ENCODE results near the gene MAN1C1. TPM values are rescaled to one million over a fixed set of nuclear protein-coding genes. Genes with fewer than 3 reads are reported as not detected.
"Not testable (repeated sequence)": the region's sequence is repeated elsewhere in the genome, so short reads cannot be mapped to it uniquely, and the experiment has no call there.

MAN1C1 gene
- total and polyA plus RNA-seq, 2 donors (not counting 1 experiment from before 2014, with no cell fraction given) = 17.7 to 51.4 TPM

GRCh38 chr1:25697435-25698217 lies 81.0 kb downstream of the MAN1C1 start:
- TF ChIP-seq CTCF (conservative IDR thresholded peaks at IDR 0.05 in 1 of 2, IDR thresholded peaks at IDR 0.05 in 1 of 2; ENCODE audit: low read depth in 1 of 2, low read length in 2 of 2) (no peak), EZH2 (IDR thresholded peaks at IDR 0.05; ENCODE audit: low read length, missing control alignments) (no peak)
- Histone ChIP-seq H3K9ac (ENCODE audit: insufficient read depth, low read length) (no peak overlapping the region), H3K4me1 (ENCODE audit: control insufficient read depth, extremely low read depth, insufficient read depth, low read length) (peaks cover 39% of the 10 kb centered on the region)

GRCh38 chr1:25698252-25698651 lies 81.7 kb downstream of the MAN1C1 start:
- peaks cover 41% of the 10 kb centered on the region for H3K4me1 ChIP-seq (ENCODE audit: control insufficient read depth, extremely low read depth, insufficient read depth, low read length)
- no peak overlapping the region for H2AFZ ChIP-seq (ENCODE audit: low read length)
- peak in 1 of 2 donors; percentile 70 for DNase-seq (ENCODE audit: low read depth in 2 of 2)

More at GRCh38 chr1:25697435-25698217, 81.0 kb downstream of the MAN1C1 start:
- Histone ChIP-seq H3K36me3 (ENCODE audit: control insufficient read depth, insufficient read depth, low read length) (no peaks in the 10 kb centered on the region), H3K9me3 (ENCODE audit: control insufficient read depth, insufficient read depth, low read depth, low read length) (no peaks in the 10 kb centered on the region), H2AFZ (ENCODE audit: low read length) (no peak overlapping the region), H3K27me3 (ENCODE audit: control insufficient read depth, insufficient read depth, low read length) (no peaks in the 10 kb centered on the region), H3K4me3 (replicated peaks in 1 of 4; ENCODE audit: control extremely low read depth in 1 of 4, insufficient read depth in 1 of 4, low read depth in 3 of 4, low read length in 4 of 4) (no peak overlapping the region), H3K27ac (ENCODE audit: insufficient read depth, low read length) (no peak overlapping the region), H3K4me2 (ENCODE audit: extremely low read depth, insufficient read depth, low read length) (no peak overlapping the region), H3K79me2 (ENCODE audit: control insufficient read depth, insufficient read depth, low read length) (no peaks in the 10 kb centered on the region), H4K20me1 (ENCODE audit: control insufficient read depth, extremely low read depth, insufficient read depth, low read length) (no peaks in the 10 kb centered on the region)
- DNase-seq (ENCODE audit: low read depth in 2 of 2) = no peak

GRCh38 chr1:25699059-25699458 lies 82.5 kb downstream of the MAN1C1 start:
- H3K9me3 ChIP-seq (ENCODE audit: control insufficient read depth, insufficient read depth, low read depth, low read length); H3K9ac ChIP-seq (ENCODE audit: insufficient read depth, low read length); H2AFZ ChIP-seq (ENCODE audit: low read length); H3K4me3 ChIP-seq (replicated peaks in 1 of 4; ENCODE audit: control extremely low read depth in 1 of 4, insufficient read depth in 1 of 4, low read depth in 3 of 4, low read length in 4 of 4); H3K27me3 ChIP-seq (ENCODE audit: control insufficient read depth, insufficient read depth, low read length); DNase-seq (ENCODE audit: low read depth in 2 of 2); H3K79me2 ChIP-seq (ENCODE audit: control insufficient read depth, insufficient read depth, low read length); H3K4me2 ChIP-seq (ENCODE audit: extremely low read depth, insufficient read depth, low read length); H4K20me1 ChIP-seq (ENCODE audit: control insufficient read depth, extremely low read depth, insufficient read depth, low read length); H3K36me3 ChIP-seq (ENCODE audit: control insufficient read depth, insufficient read depth, low read length): not testable (repeated sequence)
- Histone ChIP-seq H3K27ac (ENCODE audit: insufficient read depth, low read length) (peak overlapping the region; percentile 33), H3K4me1 (ENCODE audit: control insufficient read depth, extremely low read depth, insufficient read depth, low read length) (peaks cover 34% of the 10 kb centered on the region)

More at GRCh38 chr1:25698252-25698651, 81.7 kb downstream of the MAN1C1 start:
- Histone ChIP-seq H4K20me1 (ENCODE audit: control insufficient read depth, extremely low read depth, insufficient read depth, low read length) (no peaks in the 10 kb centered on the region), H3K9ac (ENCODE audit: insufficient read depth, low read length) (no peak overlapping the region), H3K27ac (ENCODE audit: insufficient read depth, low read length) (no peak overlapping the region), H3K4me2 (ENCODE audit: extremely low read depth, insufficient read depth, low read length) (no peak overlapping the region), H3K36me3 (ENCODE audit: control insufficient read depth, insufficient read depth, low read length) (no peaks in the 10 kb centered on the region), H3K79me2 (ENCODE audit: control insufficient read depth, insufficient read depth, low read length) (no peaks in the 10 kb centered on the region), H3K9me3 (ENCODE audit: control insufficient read depth, insufficient read depth, low read depth, low read length) (no peaks in the 10 kb centered on the region), H3K27me3 (ENCODE audit: control insufficient read depth, insufficient read depth, low read length) (no peaks in the 10 kb centered on the region), H3K4me3 (replicated peaks in 1 of 4; ENCODE audit: control extremely low read depth in 1 of 4, insufficient read depth in 1 of 4, low read depth in 3 of 4, low read length in 4 of 4) (no peak overlapping the region)
- TF ChIP-seq CTCF (conservative IDR thresholded peaks at IDR 0.05 in 1 of 2, IDR thresholded peaks at IDR 0.05 in 1 of 2; ENCODE audit: low read depth in 1 of 2, low read length in 2 of 2) (no peak), EZH2 (IDR thresholded peaks at IDR 0.05; ENCODE audit: low read length, missing control alignments) (no peak)

Data from fibroblast of lung (primary cell).